Measurements from ENCODE around the gene AKAP12. TPM values are rescaled to one million over a fixed set of nuclear protein-coding genes. Genes with fewer than 3 reads are reported as not detected.

Gene AKAP12
- polyA plus RNA-seq, 1 experiment: 27.7 TPM

- CTCF ChIA-PET: interaction anchor here (0.8 to 1.3 kb wide), 3 partner anchors 307 to 429 kb away, joined by 3 to 4 read pairs (median 3); no protein-coding TSS in a partner anchor
These were observed 81.7 kb downstream of the AKAP12 start for GRCh38 chr6:151321438-151321837.

GRCh38 chr6:151322570-151322969 is 82.8 kb downstream of the AKAP12 start:
- no peak for TF ChIP-seq CTCF (IDR thresholded peaks at IDR 0.05; ENCODE audit: insufficient read depth, low read depth, low read length)
- no peaks in the 10 kb centered on the region for H3K36me3 ChIP-seq (ENCODE audit: control insufficient read depth, insufficient read depth, low read length)
- H3K4me3 ChIP-seq (ENCODE audit: low read depth, low read length): no peak overlapping the region
- ChIA-PET CTCF (interaction anchor here (2.7 to 9.6 kb wide), 3 partner anchors 254 to 431 kb away, joined by 14 to 166 read pairs (median 83); no protein-coding TSS in a partner anchor), POLR2A (interaction anchor here (0.6 kb wide), 1 partner anchor 129 kb away, joined by 3 read pairs; no protein-coding TSS in a partner anchor)
- H3K27me3 ChIP-seq (ENCODE audit: control insufficient read depth, insufficient read depth, low read length): no peaks in the 10 kb centered on the region
- no peak for DNase-seq (ENCODE audit: low read depth)

More at GRCh38 chr6:151321438-151321837, 81.7 kb downstream of the AKAP12 start:
- DNase-seq (ENCODE audit: low read depth): no peak
- POLR2A ChIA-PET: no interaction called here
- Histone ChIP-seq H3K4me3 (ENCODE audit: low read depth, low read length) (no peak overlapping the region), H3K36me3 (ENCODE audit: control insufficient read depth, insufficient read depth, low read length) (no peaks in the 10 kb centered on the region), H3K27me3 (ENCODE audit: control insufficient read depth, insufficient read depth, low read length) (no peaks in the 10 kb centered on the region)
- no peak for TF ChIP-seq CTCF (IDR thresholded peaks at IDR 0.05; ENCODE audit: insufficient read depth, low read depth, low read length)

GRCh38 chr6:151323791-151324487 is 84.2 kb downstream of the AKAP12 start:
- POLR2A ChIA-PET: interaction anchor here (0.7 kb wide), 1 partner anchor 1003 kb away, joined by 4 read pairs; no protein-coding TSS in a partner anchor
- peak; percentile 95 for TF ChIP-seq CTCF (IDR thresholded peaks at IDR 0.05; ENCODE audit: insufficient read depth, low read depth, low read length)
- Histone ChIP-seq H3K4me3 (ENCODE audit: low read depth, low read length) (no peak overlapping the region), H3K36me3 (ENCODE audit: control insufficient read depth, insufficient read depth, low read length) (no peaks in the 10 kb centered on the region), H3K27me3 (ENCODE audit: control insufficient read depth, insufficient read depth, low read length) (no peaks in the 10 kb centered on the region)
- CTCF ChIA-PET: interaction anchor here (0.6 to 9.6 kb wide), 68 partner anchors 9 to 906 kb away, joined by 3 to 166 read pairs (median 4); partner anchors contain the start of gene AKAP12
- DNase-seq (ENCODE audit: low read depth): no peak

GRCh38 chr6:151324488-151324825 is 84.7 kb downstream of the AKAP12 start:
- DNase-seq (ENCODE audit: low read depth): no peak
- no peak for TF ChIP-seq CTCF (IDR thresholded peaks at IDR 0.05; ENCODE audit: insufficient read depth, low read depth, low read length)
- Histone ChIP-seq H3K27me3 (ENCODE audit: control insufficient read depth, insufficient read depth, low read length) (no peaks in the 10 kb centered on the region), H3K4me3 (ENCODE audit: low read depth, low read length) (no peak overlapping the region), H3K36me3 (ENCODE audit: control insufficient read depth, insufficient read depth, low read length) (no peaks in the 10 kb centered on the region)
- ChIA-PET POLR2A (interaction anchor here (0.7 kb wide), 1 partner anchor 1004 kb away, joined by 4 read pairs; no protein-coding TSS in a partner anchor), CTCF (interaction anchor here (0.5 to 9.6 kb wide), 65 partner anchors 9 to 907 kb away, joined by 3 to 166 read pairs (median 4); partner anchors contain the start of gene AKAP12)

All from BJ (cell line).